Measurements from ENCODE around the gene SPECC1L.

The SPECC1L gene

DNA sequence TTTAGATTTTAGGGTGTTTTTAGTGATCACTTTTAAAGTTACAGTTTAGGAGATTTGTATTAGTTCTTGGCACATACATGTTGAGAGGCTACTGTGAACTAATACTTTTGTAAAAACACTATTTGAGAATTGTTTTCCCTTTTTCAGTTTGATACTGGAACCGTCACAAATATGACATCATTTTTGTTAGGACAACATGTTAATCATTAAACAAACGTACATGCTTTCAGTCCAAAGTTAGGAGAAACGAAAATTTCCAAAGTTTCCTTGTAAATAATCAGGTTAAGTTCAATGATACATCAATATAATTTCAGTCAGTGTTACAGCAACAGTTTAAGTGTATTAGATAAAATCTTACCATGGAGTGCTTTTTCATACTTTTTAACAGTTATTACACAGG, 53.1 kb downstream of the SPECC1L start:
- DNase-seq, result no peak

DNA sequence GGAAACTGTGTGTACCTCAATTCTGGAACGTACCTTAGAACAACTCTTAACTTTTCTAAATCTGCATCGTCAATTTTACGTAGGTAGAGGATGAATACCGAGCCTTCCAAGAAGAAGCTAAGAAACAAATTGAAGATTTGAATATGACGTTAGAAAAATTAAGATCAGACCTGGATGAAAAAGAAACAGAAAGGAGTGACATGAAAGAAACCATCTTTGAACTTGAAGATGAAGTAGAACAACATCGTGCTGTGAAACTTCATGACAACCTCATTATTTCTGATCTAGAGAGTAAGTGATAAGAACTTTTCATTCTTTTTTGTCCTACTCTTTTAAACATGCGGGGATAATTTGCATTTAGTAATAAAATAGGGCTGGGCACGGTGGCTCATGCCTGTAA, 53.5 kb downstream of the SPECC1L start:
- no peak for DNase-seq

DNA sequence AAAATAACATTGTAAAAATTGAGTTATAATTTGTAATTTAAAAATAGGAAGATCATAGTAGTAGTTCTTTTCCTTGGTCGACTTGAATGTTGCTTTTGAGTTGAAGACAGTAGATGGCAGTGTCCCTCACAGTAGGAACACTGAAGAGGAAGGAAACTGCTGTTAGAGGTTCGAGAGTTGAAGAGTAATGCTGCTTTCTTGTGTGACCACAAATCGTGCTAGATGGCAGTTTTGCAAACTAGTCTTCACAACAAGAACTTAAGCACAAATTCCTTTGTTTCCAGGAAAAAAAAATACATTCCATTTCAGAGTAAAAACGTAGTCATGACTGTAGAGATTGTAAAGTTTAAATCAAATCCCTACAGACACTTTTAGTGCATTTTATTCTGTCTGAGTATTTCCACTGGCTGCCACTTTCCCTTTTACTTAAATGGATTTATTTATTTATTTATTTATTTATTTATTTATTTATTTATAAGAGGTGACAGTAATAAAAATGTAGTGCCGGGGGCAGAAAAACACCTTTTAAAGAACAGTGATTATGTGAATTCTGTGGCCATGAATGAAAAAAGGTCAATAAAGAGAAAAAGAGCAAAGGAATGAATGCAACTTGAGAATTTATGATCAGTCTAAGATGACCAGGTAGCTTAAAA, 54.6 kb downstream of the SPECC1L start:
- peak in 1 of 3 experiments; percentile 51 for DNase-seq

DNA sequence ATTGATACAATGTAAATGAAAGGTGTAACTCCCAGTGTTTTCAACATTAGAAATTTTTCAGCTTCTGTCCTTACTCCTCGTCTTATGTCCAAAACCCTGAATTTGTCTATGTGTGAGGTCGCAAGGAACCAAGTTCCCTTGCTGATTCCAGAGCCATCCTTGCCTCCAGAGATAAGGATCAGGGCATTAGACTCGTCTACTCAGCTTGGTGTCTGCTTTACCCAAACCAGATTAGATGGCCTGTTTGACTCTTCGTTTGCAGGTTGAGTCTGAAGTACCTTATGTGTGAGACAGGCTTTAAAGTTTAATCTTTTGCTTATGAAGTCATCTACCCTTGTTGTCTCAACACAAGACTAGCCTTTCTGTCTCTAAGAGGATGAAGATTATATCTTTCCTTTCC, 55.6 kb downstream of the SPECC1L start:
- DNase-seq, result no peak

DNA sequence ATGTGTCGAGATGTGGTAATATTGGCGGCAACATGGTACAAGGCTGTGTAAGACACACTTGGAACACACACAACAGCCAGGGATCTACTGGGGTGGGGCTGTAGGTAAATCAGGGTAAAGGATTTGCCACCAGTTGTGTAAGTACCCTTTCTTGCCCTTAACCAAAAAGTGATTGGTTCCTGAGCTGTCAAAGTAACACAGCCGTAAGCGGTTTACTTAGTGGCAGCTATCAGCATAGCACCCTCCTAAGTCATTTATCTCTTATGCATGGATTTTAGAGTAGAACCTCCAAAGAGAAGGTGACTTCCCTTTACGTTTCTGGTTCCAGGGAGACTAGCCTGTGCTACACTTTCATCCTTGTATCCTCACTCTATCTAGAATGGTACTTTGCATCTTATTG, 57.2 kb downstream of the SPECC1L start:
- no peak for DNase-seq

DNA sequence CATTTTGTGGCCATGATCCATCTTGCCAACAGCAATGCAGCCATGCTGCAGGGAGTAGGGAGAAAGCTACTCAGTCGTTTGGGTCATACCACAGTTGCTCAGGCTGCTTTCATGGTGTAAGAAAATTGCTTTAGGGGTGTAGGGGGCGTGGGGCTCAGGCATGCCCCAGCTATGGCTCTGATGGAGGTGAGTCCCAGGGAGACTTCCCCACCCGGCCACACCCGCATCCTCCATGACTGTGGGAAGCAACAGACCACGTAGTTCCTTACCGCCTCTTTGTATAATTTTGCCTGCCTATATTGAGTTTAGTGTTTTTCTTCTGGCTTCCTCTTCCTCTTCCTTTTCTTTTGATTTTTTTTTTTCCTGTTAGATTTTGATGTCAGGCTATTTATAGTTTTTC, 58.8 kb downstream of the SPECC1L start:
- DNase-seq, result no peak

DNA sequence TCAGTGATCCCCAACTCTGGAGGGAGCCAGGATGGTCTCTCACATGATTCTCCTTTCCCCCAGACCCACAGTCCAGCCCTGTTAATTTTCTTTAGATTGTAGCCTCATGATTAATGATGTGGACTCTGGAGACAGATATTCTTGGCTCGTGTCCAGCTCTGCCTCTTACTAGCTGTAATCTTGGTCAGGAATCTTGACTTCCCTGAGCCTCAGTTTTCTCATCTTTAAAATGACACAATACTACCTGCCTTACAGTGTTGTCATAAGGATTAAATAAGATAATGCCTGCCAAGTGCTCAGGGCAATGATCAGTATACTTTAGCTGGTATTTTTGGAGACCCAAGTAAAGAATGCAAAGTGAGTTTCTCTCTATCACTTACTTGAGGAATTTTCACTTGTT, 60.0 kb downstream of the SPECC1L start:
- peak in 1 of 3 experiments; percentile 6 for DNase-seq

DNA sequence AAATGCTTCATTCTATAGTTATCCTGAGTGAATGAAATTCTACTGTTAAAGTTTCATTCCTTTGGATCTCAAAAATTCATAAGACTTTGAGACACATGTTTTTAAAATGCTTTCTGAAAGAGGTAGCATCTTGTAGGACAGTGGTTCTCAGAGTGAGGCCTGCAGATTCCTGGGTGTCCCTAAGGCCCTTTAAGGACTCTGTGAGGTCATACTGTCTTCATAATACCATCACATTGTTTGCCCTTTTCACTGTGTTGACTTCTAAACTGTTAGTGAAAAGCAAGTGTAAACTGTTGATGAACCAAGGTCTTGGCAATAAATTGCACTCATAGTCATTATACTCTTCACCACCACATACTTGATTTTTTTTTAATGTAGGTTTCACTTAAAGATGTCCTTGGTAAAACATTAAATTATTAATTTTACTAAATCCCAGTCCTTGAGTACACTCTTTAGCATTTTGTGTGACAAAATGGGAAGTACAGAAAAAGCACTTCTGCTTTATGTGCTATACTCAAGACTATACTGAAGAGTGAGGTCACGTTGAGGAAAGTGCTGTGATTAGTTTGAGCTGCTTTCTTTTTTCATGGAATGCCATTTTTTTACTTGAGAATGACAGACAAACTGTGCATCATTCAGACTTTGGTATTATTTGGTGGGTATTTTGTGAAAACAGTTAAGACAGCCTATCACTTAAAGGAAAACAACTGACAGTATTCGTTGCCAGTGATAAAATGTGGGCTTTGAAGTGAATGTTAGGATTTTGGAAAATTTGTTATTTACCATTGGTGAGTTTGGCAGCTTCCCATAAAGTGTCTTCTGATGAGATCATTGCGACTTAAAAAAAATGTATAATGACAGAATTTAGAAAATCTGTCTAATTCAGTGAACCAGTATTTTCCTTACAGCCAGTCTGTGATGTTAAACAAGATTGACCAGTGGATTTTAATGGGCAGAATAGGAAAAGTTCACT, 61.1 kb downstream of the SPECC1L start:
- no peak for DNase-seq

DNA sequence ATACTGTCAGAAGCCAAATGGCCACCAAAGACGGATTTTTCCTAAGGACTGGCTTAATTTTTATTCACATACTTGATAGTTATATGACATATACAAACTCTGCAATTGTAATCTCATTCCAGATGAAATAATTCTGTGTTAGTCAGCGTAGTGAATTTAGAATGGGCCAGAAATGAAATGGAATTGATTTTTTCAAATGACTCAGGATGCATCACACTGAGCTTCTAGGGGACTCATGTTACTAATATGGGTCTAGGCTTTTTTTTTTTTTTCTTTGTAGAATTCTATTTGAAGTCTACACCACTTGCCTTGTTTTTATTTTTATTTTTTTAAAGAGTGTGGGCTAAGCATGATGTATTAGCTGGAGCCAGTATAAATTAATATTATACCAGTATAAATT, 62.7 kb downstream of the SPECC1L start:
- DNase-seq, result no peak

DNA sequence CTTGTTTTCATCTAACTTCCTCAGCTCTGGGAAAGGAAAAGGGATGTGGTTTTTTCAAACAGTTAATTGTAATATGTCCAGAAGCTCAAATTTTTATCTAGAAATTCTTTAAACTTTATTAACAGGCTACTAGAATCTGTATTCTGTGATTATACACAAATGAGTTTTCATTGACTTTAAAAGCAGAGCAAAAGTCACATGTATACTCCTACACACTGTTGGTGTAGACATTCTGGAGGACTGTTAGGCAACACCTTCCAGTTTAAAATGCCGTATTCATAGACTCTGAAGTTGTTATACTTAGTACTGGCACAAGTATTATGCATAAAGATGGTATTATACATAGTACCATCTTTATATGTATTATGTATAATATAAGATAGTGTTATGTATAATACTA, 64.9 kb downstream of the SPECC1L start:
- no peak for DNase-seq

DNA sequence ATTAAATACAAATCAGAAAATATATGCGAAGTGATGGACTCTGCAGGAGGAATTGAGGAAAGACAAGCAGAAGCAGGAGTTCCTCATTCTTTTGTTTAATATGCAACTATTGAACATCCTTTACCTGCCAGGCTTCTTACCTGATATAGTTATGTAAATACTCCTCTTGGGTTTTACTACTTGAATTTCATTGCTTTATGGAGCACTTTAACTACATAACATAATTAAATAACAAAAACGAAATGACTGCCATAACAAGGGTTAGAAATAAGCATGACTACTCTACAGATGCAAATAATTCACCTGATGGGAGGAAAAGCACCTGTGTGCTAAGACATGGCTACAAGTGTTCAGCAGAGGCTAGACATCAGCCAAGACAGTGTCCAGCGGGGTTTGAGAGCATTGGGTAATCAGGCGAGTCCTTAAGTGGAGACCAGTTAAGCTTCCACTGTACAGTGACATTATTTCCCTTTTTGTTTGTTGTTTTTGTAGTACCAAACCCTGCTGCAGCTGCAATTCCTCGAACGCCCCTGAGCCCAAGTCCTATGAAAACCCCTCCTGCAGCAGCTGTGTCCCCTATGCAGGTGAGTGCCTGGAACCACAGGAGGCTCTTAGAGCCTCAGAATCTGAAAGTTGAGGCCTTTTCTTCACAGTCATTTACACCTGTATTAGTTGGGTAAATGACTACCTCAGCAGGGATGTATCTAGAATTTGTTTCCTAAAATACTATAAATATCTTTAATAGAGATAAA, 67.4 kb downstream of the SPECC1L start:
- DNase-seq, result peak in 1 of 3 experiments; percentile 30

DNA sequence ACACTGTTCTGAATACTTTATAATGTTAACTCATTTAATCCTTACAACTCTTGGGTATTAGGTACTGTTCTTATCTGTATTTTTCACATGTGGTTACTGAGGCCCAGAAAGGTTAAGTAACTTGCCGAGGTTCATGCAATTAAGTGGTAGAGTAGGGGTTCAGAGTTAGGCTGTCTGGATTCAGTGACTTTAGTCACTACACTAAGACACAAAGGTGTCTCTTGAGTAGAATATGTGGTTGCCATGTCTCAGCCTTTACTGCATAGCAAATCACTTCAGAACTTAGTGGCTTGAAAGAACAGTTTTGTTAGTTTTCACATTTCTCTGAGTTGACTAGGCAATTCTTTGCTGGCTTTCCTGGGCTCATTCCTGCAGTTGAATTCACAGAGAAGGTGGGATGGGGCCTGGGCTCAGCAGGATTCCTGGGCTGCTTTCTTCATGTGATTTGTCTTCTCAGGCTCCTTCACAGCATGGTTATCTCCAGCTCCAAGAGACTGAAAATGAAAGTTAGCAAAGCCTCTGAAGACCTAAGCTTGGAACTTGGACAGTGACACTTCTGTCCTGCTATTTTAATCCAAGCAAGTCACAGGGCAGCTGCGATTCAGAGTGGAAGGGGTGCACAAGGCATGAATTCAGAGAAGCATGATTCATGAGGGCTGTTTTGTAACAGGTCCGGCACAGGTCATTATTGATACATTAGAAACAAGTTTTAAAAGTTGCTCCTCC, 68.3 kb downstream of the SPECC1L start:
- DNase-seq, result no peak

DNA sequence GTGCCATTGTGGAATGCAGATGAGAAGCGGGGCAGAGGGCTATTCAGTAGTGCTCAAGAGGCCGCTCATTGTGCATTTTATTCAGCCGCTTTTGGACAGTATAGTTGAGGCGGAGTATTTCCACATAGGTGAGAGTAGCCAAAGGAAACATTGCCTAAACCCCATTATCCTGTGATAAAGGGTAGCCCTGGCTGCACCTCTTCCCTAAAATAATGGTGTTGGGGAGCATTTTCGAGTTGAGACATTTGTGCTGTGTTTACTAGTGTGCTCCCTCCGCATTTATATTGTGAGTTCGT, 68.8 kb downstream of the SPECC1L start:
- DNase-seq, result no peak

DNA sequence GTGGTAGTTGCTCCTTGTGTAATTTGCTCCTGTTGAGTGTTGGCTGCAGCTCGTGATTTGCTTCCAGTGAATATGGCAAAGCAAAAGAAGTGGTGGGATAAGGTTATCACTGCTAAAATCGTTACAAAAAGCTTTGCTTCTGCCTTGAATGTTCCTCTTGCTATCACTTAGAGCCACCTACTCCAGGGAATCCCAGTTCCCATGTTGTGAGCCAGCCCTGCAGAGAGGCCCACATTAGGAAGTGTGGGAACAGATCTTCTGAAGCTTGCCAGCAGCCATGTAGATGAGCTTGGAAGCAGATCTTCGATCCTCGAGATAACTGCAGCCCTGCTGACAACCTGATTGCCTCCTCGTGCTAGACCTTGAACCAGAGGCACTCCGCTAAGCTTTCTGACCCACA, 71.0 kb downstream of the SPECC1L start:
- no peak for DNase-seq

DNA sequence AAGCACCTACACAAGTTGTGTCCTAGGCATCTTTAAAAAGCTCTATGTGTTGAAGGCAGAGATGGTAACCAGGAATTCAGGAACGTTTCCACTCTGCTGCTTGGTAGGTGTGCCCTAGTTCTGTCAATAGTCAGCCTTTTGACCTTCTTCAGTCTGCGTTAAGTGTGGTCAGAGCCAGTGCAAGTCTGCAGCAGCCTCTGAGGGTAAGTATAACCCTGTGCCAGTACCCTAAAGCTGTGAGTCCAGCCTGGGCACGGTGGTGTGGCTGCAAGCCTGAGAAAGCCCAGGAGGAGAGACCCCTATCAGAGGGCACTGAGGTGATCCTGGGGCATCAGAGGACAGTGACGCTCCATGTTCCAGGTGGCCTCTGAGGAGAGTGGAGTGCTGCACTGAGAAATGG, 80.0 kb downstream of the SPECC1L start:
- no peak for DNase-seq

DNA sequence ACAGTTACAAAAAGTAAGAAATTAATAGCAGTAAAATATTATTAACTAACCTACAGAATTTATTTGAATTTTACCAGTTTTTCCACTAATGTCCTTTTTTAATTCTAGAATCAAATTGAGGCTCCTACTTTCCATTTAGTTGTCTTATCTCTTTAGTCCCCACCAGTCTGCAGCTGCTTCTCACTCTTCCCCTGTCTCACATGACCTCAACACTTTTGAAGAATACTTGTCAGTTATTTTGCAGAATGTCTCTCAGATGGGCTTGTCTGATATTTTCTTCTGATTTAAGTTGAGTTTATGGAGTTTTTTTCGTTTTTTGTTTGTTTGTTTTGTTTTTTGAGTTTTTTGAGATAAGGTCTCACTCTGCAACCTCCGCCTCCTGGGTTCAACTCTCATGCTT, 82.5 kb downstream of the SPECC1L start:
- no peak for DNase-seq

DNA sequence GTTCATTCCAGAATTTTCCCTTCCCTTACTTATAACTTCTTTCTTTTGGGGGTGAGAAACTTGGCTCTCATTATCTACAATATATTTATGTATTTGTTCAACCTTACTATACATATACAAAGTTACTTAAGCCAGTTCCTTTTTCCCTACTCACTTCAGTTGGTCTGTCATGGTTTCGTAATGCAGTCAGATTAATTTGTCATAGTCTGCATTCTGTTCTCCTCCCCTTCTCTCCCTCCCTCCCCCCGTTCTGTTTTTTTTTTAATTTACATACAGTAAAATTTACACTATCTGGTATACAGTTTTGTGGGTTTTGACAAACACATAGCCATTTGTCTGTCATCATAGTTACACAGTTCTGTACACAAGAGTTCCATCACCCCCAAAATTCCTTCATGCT, 84.9 kb downstream of the SPECC1L start:
- no peak for DNase-seq

DNA sequence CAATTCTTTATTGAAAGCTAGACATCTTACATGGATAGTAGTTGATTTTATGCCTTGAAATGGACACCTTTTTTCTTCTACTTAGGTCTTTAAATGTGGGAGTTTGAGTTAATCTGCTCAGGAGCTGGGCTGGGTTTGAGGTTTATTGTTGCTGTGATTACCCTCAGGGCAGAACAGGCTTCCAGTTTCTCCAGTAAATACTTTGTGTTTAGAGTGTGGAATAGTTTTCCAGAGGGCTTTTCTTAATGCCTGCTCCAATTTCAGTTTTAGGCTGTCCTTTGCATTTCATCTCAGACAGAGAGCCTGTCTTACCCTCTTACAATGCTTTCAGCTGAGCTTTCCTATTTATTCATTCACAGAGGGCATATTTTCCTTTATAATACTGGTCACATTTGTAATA, 86.9 kb downstream of the SPECC1L start:
- no peak for DNase-seq

DNA sequence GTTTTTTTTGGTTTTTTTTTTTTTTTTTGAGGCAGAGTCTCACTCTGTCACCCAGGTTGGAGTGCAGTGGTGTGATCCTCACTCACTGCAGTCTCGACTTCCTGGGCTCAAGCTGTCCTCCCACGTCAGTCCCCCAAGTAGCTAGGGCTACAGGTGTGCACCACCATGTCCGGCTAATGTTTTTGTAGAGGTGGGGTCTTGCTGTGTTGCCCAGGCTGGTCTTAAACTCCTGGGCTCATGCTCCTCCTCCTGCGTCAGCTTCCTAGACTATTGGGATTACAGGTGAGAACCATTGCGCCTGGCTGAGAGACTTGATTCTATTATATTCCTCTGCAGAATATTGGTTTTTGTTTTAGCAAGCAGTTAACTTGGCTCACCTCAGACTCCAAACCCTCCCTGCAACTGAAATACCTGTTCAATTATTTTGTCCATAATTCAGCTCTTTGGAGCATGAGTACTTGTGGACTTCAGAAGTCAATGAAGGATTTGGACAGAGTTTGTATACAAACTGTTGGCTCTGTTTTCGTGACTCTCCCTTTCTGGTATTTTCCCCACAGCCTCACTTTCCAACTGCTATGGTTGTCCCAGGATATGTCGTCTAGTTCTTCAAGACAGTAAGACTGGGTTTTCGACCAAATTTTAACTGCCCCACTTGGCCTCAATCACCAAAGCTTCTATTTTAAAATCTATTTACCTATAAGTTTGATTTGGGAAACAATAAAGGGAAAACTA, 87.6 kb downstream of the SPECC1L start:
- no peak for DNase-seq

DNA sequence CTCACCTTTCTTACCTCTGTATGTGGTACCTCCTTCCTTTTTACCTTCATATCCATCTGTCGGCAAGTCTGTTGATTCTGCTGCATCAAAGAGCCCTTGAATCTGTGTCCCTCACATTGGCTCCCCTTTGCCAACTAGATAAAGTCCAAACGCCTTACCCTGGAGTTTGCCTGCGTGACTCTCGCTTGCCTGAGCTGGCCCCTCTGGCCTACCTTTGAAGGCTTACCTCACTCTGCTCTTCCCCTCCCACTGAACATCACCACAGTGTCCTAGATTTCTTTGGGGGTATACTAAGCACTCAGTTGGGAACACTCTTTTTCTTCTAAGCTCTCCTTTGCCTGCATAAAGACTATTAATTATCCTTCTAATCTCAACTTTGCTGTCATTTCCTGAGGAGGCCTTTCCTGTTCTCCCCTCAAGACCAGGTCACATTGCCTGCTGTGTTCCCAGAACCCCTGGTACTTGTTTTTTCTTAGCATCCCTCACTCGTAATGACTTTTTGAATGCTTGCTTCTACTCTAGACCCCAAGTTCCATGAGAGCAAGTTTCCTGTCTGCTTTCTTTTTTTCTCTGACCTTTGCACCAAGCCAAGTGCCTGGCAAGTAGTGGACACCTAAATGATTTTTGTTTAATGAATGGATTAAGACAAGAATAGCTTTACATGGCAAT, 89.0 kb downstream of the SPECC1L start:
- DNase-seq, result no peak

DNA sequence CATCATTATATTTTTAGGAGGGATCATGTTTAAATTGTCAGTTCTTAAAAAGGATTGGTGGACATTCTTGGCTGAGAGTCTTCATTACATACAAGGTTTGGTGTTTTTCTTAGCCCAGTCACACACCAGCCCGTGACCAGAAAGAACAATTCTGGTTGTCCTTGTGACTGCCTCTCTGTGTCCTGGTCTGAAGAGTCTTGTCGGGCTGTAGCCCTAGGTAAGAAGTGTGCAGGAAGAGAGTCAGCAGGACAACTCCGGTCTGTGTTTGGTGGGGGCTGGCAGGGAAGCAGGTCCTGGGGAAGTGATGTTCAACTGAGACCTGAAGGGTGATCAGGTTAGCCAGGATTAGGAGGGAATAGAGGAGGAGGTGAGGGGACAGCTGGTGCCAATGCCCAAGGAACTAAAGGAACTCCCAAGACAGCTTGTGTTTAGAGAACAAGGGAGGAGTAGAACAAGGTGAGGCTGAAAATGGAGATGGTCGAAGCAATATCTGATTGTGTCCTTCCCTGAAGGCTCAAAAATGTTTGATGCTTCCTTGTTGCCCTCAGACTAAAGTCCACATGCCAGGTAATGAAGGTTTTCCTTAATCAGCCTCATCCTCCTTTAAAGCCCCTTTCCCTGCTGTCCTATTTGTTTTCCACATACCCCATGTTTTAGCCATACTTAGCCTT, 91.5 kb downstream of the SPECC1L start:
- DNase-seq, result no peak
